SH-SY5Y (cell line): ENCODE results near the gene ATP9A.

ENCODE experiments used
- GATA2 ChIP-seq: IDR thresholded peaks from 2 replicates; pipeline ENCODE4 v1.6.1; 2011; ENCODE audit warnings: mild to moderate bottlenecking, low read depth, low read length
- GATA3 ChIP-seq: IDR thresholded peaks from 2 replicates; pipeline ENCODE4 v1.6.1; 2011; ENCODE audit warnings: low read depth, mild to moderate bottlenecking, low read length, moderate library complexity

Gene ATP9A

DNA sequence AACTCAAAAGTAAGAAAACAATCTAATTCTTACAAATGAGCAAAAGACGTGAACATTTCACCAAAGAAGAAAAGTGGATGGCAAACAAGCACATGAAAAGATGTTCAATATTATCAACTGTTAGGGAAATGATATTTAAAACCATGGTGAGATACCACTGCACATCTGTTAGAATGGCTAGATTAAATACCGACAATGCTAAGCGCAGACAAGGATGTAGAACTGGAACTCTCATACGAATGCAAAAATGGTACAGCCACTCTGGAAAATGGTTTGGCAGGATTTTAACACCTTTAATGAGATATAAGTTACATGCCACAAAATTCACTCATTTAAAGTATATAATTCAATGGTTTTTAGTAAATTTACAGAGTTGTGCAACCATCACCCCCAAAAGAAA, 181.0 kb downstream of the ATP9A start:
- TF ChIP-seq GATA3 (no peak), GATA2 (no peak)

DNA sequence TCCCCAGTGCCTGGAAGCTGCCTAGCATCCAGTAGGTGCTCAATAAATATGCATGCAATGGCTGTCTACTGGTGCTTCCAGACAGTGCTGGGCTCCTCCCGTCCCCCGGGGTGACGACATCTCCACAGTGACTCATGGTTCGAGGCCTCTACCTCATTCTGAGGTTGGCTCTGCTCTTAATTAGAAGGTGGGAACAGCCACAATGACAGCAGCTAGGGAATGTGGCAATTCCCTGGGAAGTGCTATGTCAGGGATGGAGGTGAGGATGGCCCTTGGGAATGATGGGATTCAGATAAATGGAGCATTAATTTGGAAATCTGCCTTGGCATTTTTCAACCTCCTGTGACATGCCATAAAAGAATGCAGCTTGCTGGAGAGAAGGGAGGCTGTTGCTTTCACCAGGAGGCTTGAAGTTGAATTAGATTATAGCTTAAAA, 182.2 kb downstream of the ATP9A start:
- TF ChIP-seq GATA2 (no peak), GATA3 (no peak)

DNA sequence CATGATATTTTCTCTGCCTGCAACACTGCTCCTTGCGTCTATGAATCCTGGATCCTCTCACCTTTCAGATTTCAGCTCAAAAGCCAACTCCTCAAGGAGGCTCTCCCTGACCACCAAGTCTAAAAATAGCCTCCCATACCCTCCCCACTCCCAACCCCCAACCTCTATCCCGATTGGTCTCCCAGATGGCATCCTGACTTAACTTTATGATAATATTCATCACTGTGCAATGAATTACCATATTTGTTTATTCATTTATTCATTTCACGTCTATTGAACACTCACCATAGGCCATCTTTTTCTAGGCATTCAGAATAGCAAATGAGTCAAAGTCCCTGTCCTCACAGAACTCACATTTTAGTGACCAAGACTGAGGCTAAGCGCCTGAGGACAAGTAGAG, 183.0 kb downstream of the ATP9A start:
- no peak for TF ChIP-seq GATA2
- no peak for TF ChIP-seq GATA3

- TF ChIP-seq GATA3 (no peak), GATA2 (no peak)
These were observed 183.5 kb downstream of the ATP9A start for GRCh38 chr20:51584737-51585136.

GRCh38 chr20:51584116-51584515, 184.1 kb downstream of the ATP9A start:
- TF ChIP-seq GATA3: no peak
- TF ChIP-seq GATA2: no peak

DNA sequence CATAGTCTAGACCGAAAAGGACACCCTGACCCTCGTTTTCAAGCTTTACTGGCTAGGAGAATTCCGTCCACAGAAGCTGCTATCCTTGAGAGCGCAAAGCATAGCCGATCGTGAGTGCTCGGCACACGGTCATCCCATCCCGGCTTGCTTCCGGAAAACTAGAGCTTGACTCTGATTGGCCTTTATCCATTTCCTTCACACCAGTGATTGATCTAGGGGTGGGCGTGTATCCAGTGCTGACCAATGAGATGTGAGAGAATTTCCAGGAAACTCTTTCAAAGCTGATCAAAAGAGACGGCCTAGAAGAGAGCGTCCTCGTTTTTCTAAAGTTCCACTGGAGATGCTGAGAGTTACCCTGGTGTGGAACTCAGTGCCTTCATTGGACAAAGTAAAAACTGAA, 184.7 kb downstream of the ATP9A start:
- TF ChIP-seq GATA2 (no peak), GATA3 (no peak)

- no peak for TF ChIP-seq GATA2
- no peak for TF ChIP-seq GATA3
These were observed 185.1 kb downstream of the ATP9A start for GRCh38 chr20:51583073-51583472.

- TF ChIP-seq GATA2: no peak
- no peak for TF ChIP-seq GATA3
These were observed 186.6 kb downstream of the ATP9A start for GRCh38 chr20:51581571-51581970.

DNA sequence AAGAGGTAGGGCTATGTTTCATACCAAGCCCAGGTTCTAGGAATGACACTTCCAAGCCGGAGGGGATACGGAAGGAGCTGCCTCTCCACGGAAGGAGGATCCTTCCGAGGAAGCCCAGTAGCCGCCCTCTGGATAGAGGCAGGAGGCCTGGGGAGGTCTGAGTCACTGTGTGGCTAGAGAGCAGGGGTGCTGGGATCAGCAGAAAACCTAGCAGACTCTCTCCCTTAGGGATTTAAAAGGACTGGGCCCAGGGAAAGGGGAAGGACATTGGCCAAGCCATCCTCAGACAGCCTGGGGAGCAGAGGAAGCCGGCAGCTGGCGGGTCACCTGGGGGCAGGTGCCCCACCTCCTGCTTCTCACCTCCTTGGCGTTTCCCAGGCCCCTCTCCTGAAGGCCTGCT, 189.1 kb downstream of the ATP9A start:
- no peak for TF ChIP-seq GATA2
- TF ChIP-seq GATA3: no peak

GRCh38 chr20:51578145-51578459, 190.1 kb downstream of the ATP9A start:
- TF ChIP-seq GATA3 (no peak), GATA2 (no peak)

DNA sequence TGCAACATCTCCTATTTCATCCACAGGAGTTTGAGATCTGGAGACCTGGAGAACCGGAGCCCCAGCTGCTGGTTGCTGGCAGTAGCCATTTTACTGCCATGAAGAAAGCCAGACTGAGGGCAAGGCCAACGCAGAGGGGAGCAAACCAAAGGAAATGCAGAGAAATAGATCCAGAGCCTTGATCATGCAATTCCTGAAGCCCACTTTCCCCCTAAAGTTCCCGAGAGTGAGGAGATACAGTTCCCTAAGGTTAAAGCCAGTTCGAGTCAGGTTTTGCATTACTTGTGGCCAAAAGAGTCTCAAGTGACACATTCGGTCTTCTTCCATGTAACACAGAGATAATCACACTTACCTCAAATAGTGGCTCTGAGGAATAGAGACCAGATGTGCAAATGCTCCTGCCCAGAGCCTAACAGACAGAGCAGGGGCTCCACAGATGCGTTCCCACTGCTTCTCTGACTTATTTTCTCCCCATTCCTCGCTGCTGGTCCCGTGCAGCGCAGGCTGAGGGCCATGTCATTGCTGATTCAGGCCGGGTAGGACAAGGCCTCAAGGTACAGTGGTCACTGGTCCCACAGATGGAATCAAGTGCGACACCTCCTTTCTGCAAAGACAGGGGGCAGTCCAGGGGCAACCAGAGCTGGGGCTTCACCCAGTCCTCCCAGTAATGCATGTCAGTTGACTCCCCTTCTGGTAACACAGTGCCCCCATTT, 190.6 kb downstream of the ATP9A start:
- TF ChIP-seq GATA2: no peak
- TF ChIP-seq GATA3: no peak

- TF ChIP-seq GATA3 (no peak), GATA2 (no peak)
These were observed 192.7 kb downstream of the ATP9A start for GRCh38 chr20:51575486-51575885.

GRCh38 chr20:51574248-51575033, 193.7 kb downstream of the ATP9A start:
- TF ChIP-seq GATA3 (no peak), GATA2 (no peak)

- TF ChIP-seq GATA2 (no peak), GATA3 (no peak)
These were observed 194.5 kb downstream of the ATP9A start for GRCh38 chr20:51573576-51574243.

DNA sequence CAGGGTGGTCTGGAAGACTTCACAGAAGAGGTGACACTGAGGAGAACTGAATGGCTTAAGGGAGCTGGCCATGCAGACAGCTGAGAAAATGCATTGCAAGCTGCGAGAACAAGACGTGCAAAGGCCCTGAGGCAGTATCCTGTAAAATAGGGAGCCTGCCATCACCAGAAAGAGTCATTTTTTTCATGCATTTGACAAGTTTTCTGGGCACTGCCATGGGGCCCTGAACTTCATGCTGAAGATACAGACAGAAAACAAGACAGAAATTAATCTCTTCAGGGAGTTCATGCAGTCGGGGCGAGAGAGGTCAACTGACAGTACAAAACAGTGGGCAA, 196.8 kb downstream of the ATP9A start:
- no peak for TF ChIP-seq GATA3
- no peak for TF ChIP-seq GATA2
